Cerebellar cortex (tissue), 1 donor: ENCODE results near the gene RARB.
A peak's percentile ranks its signal among the peaks of the same experiment; 100 is the strongest.

Experiments
- DNase-seq: peaks from one replicate; pipeline ENCODE4 v3.0.0-alpha.2; 2015; ENCODE audit warnings: low spot score

RARB gene

DNA sequence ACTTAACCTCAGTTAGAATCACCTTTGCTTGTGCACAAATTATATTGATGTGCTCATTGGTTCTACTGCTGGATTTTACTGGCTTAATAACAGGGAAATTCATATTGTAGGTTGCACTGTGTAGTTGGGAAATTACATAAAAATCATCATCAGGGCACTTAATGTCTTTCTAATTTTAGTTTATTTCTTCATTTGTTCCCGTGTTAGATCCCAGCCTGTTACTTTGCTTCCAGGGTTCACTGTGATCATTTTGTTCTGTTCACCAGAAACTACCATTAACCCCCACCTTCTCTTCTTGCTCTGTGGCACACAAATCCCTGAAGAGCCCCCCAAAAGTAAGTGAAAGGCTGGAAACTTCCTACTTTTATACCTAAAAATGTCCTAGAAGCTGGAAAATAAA is 80.4 kb downstream of the RARB start:
- DNase-seq, result no peak

DNA sequence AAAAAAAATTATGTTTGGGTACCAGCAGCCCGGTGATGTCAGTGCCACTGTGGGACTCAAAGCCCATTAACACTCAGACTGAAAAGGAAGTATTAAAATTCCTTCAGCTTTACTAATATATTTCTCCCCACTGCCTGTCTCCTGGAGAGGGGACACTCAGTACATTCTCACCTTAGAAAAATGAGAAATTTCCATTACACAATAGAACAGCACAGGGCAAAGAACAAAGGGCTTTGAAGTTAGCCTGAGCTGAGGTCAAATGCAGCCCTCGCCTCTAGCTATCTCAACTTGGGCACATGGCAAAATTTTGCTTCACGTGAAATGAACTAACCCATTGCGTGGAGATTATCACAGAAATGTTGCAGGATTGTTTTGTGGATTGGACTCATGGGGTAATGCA is 80.8 kb downstream of the RARB start:
- no peak for DNase-seq

DNA sequence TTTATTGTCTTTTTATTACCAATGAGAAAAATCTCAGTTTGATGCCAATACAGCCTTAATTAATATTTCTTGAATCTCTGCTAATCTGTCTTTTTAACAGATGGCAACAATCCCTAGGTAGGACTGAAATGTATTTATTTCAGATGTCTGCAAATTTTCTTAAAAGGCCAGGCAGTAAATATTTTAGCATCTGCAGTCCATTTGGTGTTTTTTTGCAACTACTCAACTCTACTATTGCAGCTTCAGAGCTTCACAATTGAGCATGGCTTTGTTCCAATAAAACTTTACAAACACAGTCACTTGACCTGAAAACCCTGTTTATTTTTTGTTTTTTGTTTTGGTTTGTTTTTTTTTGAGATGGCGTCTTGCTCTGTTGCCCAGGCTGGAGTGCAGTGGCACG is 82.7 kb downstream of the RARB start:
- no peak for DNase-seq

DNA sequence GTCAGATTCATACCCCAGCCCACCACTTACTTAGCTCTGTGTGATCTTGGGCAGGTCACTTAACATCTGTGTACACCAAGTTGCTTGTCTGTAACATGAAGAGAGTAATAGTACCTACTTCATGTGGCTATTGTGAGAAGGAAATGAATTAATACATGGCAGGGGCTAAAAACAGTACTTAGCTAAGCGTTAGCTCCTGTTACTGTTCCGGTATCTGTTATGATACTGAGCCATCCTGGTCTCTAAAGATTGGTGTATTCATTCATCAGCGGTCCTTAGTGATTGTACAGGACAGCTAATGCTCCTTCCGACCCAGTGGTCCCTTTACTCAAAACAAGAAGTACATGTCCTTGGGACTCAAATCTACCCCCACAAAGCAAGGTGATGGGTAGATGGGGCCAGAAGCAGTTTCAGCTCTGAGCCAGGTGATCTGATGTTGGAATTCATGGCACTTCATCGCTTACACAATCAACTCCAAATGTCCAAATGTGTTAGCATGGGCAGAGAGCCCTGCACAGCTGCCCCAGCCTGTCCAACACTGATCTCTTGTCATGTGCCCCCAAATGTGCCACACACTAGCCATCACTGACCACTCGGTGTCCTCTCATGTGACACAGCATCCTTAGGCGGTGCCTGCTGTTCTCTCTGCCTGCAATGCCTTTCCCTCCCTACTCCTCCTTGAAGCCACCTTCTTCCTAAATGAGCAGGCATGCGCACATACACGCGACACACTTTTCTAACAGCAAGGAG is 84.1 kb downstream of the RARB start:
- no peak for DNase-seq

DNA sequence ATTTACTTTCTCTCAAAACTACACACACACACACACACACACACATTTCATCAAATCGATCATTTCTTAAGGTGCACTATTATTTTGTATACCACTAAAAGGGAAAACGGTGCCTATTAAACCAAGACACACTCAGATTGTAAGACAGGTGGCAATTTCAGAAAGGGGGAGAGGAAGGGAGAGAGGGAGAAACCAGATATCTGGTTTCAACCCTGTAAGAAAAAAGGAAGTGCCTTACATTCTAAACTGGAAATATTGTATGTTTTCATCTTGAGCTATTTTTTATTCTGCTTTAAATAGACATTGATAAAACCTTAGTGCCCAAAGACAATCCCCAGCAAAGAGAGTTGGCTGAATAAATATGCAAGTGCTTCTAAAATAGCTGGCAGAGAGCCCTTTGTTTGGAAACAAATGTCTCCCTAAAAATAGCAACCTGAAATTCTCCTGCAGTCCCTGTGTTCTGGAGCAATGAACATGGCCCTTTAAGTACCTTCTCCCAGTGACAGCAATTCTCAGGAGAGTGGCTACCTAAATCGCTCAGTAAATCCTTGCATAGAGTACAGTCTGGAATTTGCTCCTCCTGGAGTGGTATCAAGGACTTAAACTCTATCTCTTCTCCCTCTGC is 85.7 kb downstream of the RARB start:
- DNase-seq, result peak; percentile 65

DNA sequence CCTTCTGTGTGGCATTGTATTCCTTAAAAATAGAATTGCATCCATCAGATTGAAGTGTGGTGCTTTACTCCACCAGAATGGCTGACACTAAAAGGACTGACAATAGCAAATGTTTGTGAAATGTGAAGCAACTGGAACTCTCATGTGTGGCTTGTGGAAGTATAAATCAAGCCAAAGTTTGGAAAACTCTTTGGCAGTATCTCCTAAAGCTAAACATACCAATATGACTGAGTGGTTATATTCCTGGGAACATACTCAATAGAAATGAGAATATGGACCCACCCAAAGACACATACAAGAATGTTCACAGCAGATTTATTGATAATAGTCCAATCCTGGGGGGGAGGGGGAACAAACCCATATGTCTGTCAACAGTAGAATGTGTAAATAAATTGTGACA is 87.1 kb downstream of the RARB start:
- DNase-seq, result no peak

DNA sequence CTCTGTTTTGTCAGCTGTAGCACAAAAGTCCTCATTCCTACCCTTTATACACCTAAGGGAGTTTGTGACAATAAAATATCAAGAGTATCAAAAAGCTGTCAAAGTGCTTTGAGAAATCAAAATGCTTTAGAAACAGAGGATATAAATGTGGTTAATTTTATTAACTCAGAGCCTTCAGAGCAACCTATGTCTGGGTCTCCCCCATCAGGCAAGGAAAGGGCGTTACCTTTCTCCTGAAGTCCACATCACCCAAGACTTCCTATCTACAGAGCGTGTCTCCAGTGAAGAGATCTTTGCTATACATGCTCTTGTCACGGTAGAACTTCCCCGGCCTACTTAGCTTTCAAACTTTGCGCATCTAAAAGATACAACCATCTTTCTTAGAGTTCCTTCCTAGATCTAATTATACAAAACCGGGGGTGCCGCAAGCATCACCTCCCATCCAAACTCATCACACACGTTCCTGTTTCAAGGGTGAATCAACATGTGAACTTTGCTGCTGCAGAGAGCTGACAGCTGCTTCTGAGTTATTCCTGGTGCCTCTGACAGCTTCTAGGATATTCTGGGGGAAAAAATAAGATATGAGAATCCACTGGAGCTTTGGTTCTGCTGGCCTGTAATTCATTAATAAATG is 93.0 kb downstream of the RARB start:
- DNase-seq, result no peak

DNA sequence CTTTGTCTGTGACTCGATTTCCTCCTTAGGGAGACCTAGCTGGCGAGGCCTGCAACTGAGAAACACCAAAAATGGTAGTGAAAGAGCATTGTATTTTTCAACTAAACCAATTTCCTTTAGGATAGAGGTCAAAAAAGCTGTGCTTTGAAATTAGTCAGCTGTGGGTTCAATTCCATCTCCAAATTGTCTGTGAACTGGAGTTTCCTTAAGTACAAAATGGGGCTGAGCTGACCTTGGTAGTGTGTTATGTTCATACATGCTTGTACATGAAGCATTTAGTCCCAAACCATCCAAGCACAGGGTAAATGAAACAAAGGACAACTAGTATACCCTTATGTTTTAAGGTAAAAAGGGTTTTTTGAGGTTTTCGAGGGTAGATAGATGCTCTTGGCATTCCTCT is 99.3 kb downstream of the RARB start:
- no peak for DNase-seq

DNA sequence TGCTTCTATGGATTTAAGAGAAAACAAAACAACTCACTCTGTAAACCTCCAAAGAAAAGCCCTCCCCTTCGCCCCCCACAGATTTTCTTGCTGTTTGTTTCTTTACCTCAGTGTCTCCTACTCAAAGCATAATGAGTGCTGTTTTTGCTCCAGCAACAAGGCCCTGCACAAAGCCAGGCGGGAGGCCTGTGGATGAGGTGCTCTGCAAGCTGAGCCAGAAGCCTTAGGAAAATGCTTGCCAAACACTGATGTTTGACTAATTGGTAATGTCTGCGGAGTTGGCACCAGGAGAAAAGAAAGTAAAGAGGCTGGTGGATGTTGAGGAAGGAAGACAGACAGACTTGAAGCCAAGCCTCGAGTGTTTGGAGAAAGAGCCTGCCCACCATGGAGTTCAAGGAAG is 99.7 kb downstream of the RARB start:
- DNase-seq, result peak; percentile 10

DNA sequence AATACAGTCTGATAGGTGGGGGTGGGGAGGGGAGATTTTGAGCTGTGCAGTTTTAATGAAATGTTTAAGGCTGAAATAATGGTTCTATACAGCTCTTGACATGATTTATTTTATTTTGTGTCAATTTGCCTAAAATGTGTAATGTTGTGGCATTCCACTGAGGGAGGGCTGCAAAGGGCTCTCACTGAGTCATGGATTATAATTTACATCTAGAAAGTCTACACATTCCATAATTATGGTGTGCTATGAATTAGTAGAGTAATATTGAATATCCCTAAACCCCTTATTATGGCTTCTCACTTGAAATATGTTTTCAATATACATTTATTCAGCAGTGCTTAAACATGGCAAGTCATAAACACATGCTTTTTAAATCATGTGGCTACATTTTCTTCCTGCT is 103.9 kb downstream of the RARB start:
- DNase-seq, result no peak

DNA sequence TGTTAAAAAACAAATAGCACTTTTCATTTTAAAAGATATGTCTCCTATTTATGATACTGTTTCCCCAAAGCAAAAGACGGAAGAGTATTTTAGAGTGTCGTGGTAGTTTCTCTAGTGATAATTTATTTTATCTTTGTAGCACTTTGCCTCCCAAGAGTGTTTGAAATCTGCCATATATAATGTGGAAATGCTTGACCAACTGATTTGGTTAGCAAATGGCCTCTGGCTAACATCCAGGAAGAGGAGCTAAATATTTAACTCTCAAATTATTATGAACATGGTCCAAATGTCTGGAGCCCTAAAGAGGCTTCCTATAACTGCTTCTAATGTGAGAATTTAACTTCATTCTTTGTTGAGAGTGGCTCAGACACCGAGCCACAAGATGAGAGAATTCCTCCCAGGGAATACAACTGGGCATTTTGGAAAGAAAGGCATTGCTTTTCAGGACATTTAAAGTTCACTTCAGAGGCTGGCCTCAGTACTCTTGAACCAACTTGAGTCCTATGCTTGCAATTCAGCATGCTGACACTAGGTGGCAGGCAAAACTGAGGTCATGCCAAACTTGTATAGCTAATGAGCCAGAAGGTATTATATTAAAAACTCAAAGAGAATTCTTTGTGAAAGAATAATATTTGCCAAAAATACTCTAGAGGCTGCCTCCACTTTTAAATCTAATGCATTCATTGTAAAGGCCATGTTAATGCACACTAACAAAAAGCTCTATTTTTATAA is 104.5 kb downstream of the RARB start:
- DNase-seq, result no peak

DNA sequence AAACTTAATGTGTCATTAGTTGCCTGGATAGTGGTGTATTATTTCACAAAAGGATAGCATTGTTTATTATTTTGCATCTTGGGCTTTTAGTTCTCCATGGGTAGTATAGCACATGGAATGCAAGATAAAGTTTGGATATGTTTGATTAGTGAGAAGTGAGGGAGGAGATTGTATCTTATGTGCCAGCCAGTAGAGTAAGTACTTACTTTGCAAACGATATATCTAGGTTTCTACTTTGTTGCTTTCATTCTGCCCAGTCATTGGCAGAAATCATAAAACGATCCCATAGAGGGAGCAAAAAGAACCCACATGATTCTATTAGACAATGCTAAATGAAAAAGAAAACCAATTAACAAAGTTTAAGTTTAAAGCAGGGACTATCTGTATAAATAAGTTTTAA is 105.3 kb downstream of the RARB start:
- no peak for DNase-seq

DNA sequence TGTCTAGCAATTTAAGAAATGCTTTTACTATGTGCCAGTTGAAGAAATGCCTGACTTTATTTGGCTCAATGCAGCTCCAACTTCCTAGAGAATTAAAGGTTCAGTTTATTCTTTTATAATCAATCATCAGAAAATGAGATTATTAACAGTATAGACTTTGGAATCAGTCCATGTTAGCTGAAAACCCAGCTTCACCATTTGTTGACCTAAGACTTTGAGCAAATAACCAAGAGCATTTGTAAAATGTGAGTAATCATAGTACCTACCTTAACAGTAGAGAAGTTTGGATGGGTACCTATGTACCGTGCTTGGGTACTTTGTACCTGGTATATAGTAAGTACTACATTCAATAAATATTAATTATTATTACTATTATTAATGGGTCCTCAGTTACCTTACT is 105.9 kb downstream of the RARB start:
- no peak for DNase-seq

DNA sequence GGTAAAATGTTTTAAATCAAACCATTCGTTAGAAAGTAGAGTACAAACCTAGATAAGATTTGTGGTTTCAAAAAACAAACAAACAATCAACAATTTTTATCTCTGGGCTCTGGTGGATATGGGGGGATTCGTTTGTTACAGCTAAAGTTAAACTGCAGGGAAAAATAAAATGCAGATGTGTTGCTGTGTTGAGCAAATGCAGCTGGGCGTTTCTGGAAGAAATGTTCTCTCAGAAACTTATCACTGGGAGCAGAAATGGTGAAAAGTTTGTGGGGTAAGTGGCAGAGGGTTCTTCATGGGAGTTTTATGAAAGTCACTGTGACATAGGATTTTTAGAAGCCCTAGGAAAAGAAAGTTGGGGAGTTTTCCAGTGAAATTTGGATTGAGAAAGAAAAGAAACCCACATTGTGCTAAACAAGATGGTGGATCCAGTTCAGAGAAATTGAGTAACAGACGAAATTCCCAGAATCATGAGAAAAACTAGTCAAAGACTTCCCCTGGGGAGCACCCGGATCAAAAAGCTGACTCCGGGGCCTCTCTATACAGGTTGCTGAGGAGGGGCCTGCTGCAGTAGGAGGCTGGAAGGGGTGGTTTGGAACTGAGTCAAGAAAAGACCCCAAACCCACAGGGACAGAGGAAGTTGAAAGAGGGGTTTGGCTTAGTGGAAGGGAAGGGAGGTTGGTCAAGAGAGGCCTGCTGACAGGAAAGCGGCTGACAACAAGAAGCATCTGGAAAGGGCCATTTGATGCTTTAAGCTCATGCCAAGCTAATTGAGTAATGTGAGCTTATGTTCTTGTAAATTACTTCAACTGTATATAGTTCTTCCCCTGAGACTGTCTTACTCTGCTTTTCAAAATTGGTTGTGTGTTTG is 108.7 kb downstream of the RARB start:
- no peak for DNase-seq

DNA sequence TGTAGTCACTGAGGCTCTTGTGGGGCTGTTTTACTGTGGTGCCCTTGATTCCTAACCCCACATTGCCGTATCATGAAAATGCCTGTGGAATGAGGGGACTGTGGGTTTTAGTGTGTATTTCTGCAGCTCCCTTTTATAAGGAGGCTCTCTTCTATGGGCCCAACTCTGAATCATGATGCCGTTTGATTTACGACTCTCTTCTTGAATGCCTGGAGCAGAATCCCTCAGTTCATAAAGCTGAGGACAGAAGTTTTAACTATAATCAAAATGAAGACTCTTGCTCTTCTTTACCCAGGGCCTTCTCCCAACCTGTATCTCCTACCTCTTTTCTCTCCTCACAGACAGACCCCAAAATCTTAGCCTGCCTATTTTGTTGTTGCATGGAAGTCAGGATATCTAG is 109.5 kb downstream of the RARB start:
- no peak for DNase-seq

DNA sequence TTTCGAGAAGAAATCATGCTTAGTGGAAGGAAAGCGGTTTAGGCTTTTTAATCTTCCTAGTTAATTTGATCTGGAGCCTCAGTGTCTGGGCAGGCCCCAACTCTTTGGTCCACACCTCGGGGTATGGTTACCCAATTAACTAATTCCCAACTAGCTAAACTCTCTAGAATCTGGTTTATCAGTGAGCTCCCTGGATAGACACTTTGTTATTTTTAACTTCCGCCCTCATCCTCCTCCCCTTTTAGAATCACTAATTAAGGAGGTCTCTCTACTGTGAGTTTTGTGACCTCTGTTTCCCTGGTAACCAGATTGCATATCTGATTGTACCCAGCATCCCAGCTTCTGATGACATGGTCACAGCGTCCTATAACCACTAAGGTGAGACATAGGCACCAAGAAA is 112.2 kb downstream of the RARB start:
- no peak for DNase-seq

DNA sequence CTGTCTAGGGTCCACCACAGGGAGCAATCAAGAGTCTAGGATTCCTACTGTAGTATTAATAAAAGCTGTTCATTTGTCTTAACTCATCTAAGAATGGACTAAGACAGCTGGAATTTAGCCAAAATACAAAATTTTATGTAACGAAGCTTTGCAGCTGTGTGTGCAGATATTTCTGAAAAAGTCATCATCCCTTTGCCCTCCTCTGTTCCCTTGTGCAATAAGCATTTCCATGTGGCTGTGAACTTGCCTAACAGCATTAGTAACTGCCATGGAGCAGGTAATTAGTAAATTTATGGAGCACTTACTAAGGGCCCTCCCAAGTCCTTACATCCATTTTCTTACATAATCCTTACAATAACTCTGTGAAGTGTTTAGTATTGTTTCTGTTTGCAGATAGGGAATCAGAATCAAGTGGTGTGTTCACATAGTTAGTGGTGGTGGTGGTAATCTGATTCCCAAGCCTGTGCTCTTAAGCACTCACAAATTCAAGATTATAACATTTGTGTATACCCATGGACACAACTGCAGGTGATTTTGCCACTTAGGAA is 114.5 kb downstream of the RARB start:
- no peak for DNase-seq

DNA sequence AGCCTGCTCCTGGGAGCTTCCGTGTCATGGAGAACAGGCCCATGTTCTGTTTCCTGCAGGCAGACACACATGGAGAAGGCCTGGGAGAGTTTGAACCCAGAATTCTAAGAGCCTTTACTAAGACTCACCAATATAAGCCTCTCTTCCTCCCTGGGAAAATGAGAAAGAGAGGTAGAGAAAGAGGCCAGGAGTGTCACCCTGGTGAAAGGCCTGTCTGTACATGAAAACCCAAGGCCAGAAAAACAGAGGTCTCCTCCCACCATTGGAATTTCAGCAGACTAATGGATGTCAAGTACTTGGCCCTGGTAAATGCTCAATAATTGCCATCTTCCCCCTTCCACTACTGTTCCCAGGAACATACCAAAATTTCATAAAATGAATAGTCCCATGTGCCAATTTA is 119.0 kb downstream of the RARB start:
- no peak for DNase-seq

DNA sequence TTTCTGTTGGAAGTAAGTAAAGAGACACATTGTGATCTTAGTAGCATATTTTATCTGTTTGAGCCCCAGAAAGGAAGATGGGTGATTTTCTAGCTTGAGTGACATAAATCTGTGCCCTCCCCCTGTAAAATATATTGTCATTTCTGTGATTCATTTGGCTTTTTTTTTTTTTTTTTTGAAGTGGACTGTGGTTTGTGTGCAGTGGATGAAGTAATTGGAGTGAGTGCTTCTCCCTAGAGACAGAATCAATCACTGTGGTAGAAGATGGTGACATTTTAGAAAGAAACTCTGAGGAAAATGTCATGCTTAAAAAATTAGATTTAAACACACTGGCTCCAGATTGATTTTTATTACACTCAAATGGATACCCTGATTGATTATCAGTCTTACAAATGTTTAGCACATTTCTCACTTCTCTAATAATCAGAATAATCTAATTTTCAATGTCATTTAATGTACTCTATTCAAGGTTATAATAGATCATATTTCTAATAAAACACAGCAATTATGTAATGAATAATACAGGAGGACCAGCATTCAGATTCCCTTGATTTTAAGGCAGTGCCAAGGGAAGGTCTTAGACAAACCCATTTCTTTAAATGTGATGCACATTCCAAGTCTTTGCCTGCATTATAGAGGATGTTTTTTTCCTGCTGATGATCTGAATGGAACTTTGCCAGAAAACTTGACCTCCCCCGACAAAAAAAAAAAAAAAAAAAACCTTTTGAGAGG is 120.0 kb downstream of the RARB start:
- no peak for DNase-seq

DNA sequence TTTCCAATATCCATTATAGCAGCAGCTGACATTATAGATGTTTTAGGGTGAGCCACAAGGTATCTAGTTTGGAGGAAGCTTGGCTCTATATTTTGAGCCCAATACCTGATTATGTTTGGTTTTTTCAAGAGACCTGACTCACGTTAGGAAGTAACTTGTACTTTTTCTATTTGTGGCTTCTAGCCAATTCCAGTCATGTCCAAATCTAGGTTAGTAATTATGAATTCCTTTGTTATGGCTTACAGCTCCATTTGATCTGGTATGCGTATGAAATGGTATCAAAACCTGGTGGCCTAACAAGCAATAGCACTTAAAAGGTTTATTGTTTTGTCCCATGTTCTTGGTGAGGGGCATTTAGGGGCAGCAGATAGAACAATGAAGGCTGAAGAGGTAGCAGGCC is 120.8 kb downstream of the RARB start:
- DNase-seq, result no peak

DNA sequence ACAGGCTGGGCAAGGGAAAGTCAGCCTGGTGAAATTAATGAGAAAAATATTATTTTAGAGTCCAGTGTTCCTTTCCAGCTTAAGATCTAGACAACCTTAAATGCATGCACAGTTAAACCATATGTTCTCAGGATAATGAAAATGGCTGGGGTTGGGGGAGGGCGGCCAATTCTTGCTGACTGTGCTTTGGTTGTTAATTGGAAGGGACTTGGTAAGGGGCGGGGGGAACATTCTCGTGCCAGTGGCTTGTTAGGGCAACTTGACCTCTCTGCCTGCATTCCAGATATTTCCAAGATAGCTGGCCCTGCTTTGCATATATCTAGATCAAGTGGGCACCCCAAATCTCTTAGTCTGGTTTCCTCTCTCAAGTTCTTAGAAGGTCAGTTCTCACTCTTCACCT is 124.2 kb downstream of the RARB start:
- no peak for DNase-seq
